WTC11 (cell line): ENCODE data around the gene GTPBP6.

ENCODE experiments used
- ATF3 ChIP-seq: sonication (generic); formaldehyde crosslinking; conservative IDR thresholded peaks from 2 replicates; pipeline ENCODE4 v1.8.1; 2022; ENCODE audit warnings: mild to moderate bottlenecking, missing genetic modification reagents
- CTCF ChIP-seq: fragments of 200-600 bp; IDR thresholded peaks from 2 replicates; pipeline ENCODE4 v1.8.0; 2022; ENCODE audit warnings: antibody characterized with exemption
- E2F4 ChIP-seq: sonication (generic); formaldehyde crosslinking; IDR thresholded peaks from 2 replicates; pipeline ENCODE4 v1.8.1; 2022; ENCODE audit warnings: low read depth, mild to moderate bottlenecking, moderate library complexity, missing genetic modification reagents, borderline replicate concordance
- ELF4 ChIP-seq: sonication (generic); formaldehyde crosslinking; IDR thresholded peaks from 2 replicates; pipeline ENCODE4 v1.8.1; 2022; ENCODE audit warnings: low read depth, mild to moderate bottlenecking, moderate library complexity, missing genetic modification reagents
- MLX ChIP-seq: sonication (generic); formaldehyde crosslinking; IDR thresholded peaks from 2 replicates; pipeline ENCODE4 v1.8.1; 2023; ENCODE audit warnings: mild to moderate bottlenecking, missing genetic modification reagents, moderate library complexity
- NFYB ChIP-seq: sonication (generic); formaldehyde crosslinking; conservative IDR thresholded peaks from 2 replicates; pipeline ENCODE4 v1.8.0; 2022; ENCODE audit warnings: low read depth, missing genetic modification reagents
- ZNF138 ChIP-seq: sonication (generic); formaldehyde crosslinking; conservative IDR thresholded peaks from 2 replicates; pipeline ENCODE4 v1.8.1; 2022; ENCODE audit warnings: mild to moderate bottlenecking, moderate library complexity, missing genetic modification reagents
- ZNF232 ChIP-seq: sonication (generic); formaldehyde crosslinking; IDR thresholded peaks from 2 replicates; pipeline ENCODE4 v1.8.0; 2022; ENCODE audit warnings: mild to moderate bottlenecking, missing genetic modification reagents

GRCh38 chrX:345020-345925 is 26.7 kb upstream of the GTPBP6 start:
- TF ChIP-seq MLX (CRISPR knock-in tag) = no peak
- no peak for TF ChIP-seq ZNF138 (CRISPR knock-in tag)
- TF ChIP-seq ELF4 (CRISPR knock-in tag) = no peak
- TF ChIP-seq NFYB (CRISPR knock-in tag) = no peak
- TF ChIP-seq CTCF = no peak
- TF ChIP-seq ZNF232 (CRISPR knock-in tag) = no peak
- TF ChIP-seq E2F4 = no peak
- TF ChIP-seq ATF3 (CRISPR knock-in tag) = no peak
